HG02763 (cell line): Measurements from ENCODE around the gene CARD9.

ENCODE experiments used
- ATAC-seq: cut with Tn5 transposase; IDR thresholded peaks from one replicate; pipeline ENCODE4 v1.9.1; 2021; ENCODE audit warnings: mild to moderate bottlenecking, moderate library complexity; ENCODE audit not compliant: unreplicated experiment

CARD9 gene

GRCh38 chr9:136351252-136351800 is 22.1 kb downstream of the CARD9 start:
- ATAC-seq: no peak

- no peak for ATAC-seq
Measured at GRCh38 chr9:136349546-136349945, 23.9 kb downstream of the CARD9 start.

GRCh38 chr9:136348691-136349090 is 24.8 kb downstream of the CARD9 start:
- ATAC-seq: no peak

- no peak for ATAC-seq
Measured at GRCh38 chr9:136347472-136348256, 25.8 kb downstream of the CARD9 start.

- ATAC-seq: no peak
Measured at GRCh38 chr9:136346927-136347465, 26.5 kb downstream of the CARD9 start.

GRCh38 chr9:136346157-136346481 is 27.4 kb downstream of the CARD9 start:
- ATAC-seq: no peak

GRCh38 chr9:136345281-136346156 is 27.9 kb downstream of the CARD9 start:
- no peak for ATAC-seq

GRCh38 chr9:136344544-136345280 is 28.8 kb downstream of the CARD9 start:
- no peak for ATAC-seq

GRCh38 chr9:136343884-136344269 is 29.6 kb downstream of the CARD9 start:
- ATAC-seq: no peak

- no peak for ATAC-seq
Measured at GRCh38 chr9:136343121-136343883, 30.2 kb downstream of the CARD9 start.

GRCh38 chr9:136342181-136343120 is 31.0 kb downstream of the CARD9 start:
- no peak for ATAC-seq

- no peak for ATAC-seq
Measured at GRCh38 chr9:136341769-136342168, 31.7 kb downstream of the CARD9 start.

- ATAC-seq: no peak
Measured at GRCh38 chr9:136341042-136341655, 32.3 kb downstream of the CARD9 start.

GRCh38 chr9:136340356-136341041 is 33.0 kb downstream of the CARD9 start:
- no peak for ATAC-seq

GRCh38 chr9:136339958-136340310 is 33.5 kb downstream of the CARD9 start:
- no peak for ATAC-seq

GRCh38 chr9:136339173-136339957 is 34.1 kb downstream of the CARD9 start:
- no peak for ATAC-seq

GRCh38 chr9:136338511-136338910 is 35.0 kb downstream of the CARD9 start:
- no peak for ATAC-seq
